ENCODE results near the gene IFI44.

DNA sequence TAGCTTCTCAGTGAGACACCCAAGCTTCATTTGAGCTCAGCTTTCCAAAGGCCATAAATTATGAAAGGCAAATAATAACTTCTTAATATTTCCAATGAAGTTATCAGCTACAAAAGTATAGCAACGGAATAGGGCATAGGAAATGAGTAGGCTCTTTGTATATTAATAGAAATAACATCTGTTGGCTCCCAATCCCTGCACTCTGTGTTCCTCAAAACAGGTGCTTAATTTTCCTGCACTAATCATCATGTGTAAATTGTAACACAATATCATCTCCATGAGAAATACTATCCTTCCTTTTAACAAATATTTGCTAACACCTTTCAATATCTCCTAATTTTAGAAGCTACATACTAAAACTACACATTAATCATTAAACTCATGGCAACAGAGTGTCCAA is 48.6 kb upstream of the IFI44 start:
- no peak for TF ChIP-seq JUND (IDR thresholded peaks at IDR 0.05; ENCODE audit: low read length)
- TF ChIP-seq, protein P1, sequence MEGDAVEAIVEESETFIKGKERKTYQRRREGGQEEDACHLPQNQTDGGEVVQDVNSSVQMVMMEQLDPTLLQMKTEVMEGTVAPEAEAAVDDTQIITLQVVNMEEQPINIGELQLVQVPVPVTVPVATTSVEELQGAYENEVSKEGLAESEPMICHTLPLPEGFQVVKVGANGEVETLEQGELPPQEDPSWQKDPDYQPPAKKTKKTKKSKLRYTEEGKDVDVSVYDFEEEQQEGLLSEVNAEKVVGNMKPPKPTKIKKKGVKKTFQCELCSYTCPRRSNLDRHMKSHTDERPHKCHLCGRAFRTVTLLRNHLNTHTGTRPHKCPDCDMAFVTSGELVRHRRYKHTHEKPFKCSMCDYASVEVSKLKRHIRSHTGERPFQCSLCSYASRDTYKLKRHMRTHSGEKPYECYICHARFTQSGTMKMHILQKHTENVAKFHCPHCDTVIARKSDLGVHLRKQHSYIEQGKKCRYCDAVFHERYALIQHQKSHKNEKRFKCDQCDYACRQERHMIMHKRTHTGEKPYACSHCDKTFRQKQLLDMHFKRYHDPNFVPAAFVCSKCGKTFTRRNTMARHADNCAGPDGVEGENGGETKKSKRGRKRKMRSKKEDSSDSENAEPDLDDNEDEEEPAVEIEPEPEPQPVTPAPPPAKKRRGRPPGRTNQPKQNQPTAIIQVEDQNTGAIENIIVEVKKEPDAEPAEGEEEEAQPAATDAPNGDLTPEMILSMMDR (IDR thresholded peaks at IDR 0.05; ENCODE audit: control extremely low read depth in 1 of 3, insufficient read depth in 1 of 3, low read depth in 1 of 3, low read length in 3 of 3) = no peak
- TF ChIP-seq ZNF274 (IDR thresholded peaks at IDR 0.05; ENCODE audit: borderline replicate concordance, extremely low read depth, low read length) = no peak
- no peak for TF ChIP-seq MAFK (IDR thresholded peaks at IDR 0.05; ENCODE audit: low read depth, low read length)
- TF ChIP-seq CEBPB (IDR thresholded peaks at IDR 0.05; ENCODE audit: low read depth, low read length) = no peak
- TF ChIP-seq RAD21 (IDR thresholded peaks at IDR 0.05 in 1 of 2, conservative IDR thresholded peaks at IDR 0.05 in 1 of 2; ENCODE audit: low read depth in 2 of 2, low read length in 2 of 2) = no peak
- TF ChIP-seq RXRA (IDR thresholded peaks at IDR 0.05; ENCODE audit: insufficient read depth, low read depth, low read length) = no peak
